ENCODE data around the gene CISD1. TPM values are rescaled to one million over a fixed set of nuclear protein-coding genes. Genes with fewer than 3 reads are reported as not detected.

CISD1 gene
- total RNA-seq, 4 donors from 2014 or later: 14.6 to 21.8 (median 18.1) TPM

- ATAC-seq (ENCODE audit: low FRiP score) (peak; percentile 88), DNase-seq (ENCODE audit: low spot score) (no peak)
- TF ChIP-seq, protein P1, sequence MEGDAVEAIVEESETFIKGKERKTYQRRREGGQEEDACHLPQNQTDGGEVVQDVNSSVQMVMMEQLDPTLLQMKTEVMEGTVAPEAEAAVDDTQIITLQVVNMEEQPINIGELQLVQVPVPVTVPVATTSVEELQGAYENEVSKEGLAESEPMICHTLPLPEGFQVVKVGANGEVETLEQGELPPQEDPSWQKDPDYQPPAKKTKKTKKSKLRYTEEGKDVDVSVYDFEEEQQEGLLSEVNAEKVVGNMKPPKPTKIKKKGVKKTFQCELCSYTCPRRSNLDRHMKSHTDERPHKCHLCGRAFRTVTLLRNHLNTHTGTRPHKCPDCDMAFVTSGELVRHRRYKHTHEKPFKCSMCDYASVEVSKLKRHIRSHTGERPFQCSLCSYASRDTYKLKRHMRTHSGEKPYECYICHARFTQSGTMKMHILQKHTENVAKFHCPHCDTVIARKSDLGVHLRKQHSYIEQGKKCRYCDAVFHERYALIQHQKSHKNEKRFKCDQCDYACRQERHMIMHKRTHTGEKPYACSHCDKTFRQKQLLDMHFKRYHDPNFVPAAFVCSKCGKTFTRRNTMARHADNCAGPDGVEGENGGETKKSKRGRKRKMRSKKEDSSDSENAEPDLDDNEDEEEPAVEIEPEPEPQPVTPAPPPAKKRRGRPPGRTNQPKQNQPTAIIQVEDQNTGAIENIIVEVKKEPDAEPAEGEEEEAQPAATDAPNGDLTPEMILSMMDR (IDR thresholded peaks at IDR 0.05): no peak
These were observed 58.0 kb downstream of the CISD1 start for GRCh38 chr10:58326967-58327381.

DNA sequence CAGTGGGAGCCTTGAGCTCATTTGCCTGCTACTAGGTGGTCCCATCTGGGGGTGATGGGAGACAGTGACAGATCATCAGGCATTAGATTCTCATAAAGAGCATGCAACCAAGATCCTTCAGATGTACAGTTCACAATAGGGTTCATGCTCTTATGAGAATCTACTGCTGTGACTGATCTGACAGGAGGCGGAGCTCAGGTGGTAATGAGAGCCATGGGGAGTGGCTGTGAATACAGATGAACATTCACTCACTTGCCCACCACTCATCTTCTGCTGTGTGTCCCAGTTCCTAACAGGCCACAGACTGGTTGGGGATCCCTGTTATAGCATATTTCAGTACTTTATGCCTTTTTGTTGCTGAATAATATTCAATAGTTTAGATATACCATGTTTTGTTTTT lies 59.3 kb downstream of the CISD1 start:
- no peak for DNase-seq (ENCODE audit: low spot score)
- TF ChIP-seq, protein P1 (IDR thresholded peaks at IDR 0.05): no peak
- ATAC-seq (ENCODE audit: low FRiP score): no peak

DNA sequence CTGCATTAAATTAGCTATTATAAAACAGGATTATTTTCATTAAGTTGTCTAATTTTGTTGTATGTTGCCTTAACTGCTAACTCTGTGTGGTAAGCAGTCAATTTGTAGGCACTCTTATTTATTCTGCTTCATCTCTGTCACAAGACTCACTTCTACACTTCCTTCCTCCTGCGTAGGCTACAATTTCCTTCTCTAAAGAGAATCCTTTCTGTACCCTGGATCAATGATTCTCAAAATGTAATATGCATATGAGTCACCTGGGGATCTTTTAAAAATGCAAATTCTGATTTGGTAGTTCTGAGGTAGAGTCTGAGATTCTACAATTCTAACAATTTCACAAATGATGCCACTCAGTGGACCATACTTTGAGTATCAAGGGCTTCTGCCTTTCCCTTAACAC lies 61.5 kb downstream of the CISD1 start:
- TF ChIP-seq, protein P1 (IDR thresholded peaks at IDR 0.05): no peak
- DNase-seq (ENCODE audit: low spot score): no peak
- no peak for ATAC-seq (ENCODE audit: low FRiP score)

GRCh38 chr10:58331646-58332045 lies 62.7 kb downstream of the CISD1 start:
- DNase-seq (ENCODE audit: low spot score): no peak
- no peak for ATAC-seq (ENCODE audit: low FRiP score)
- TF ChIP-seq, protein P1 (IDR thresholded peaks at IDR 0.05): no peak

- ATAC-seq (ENCODE audit: low FRiP score) (peak; percentile 93), DNase-seq (ENCODE audit: low spot score) (peak; percentile 55)
- TF ChIP-seq, protein P1 (IDR thresholded peaks at IDR 0.05): no peak
These were observed 65.9 kb downstream of the CISD1 start, which contains the start of gene UBE2D1 for GRCh38 chr10:58334817-58335305. UBE2D1 (plus strand) TSS chr10:58335006; CDS start chr10:58335202, 196 bp downstream.

GRCh38 chr10:58335306-58336005 lies 66.5 kb downstream of the CISD1 start:
- no peak for DNase-seq (ENCODE audit: low spot score)
- TF ChIP-seq, protein P1 (IDR thresholded peaks at IDR 0.05): no peak
- peak; percentile 75 for ATAC-seq (ENCODE audit: low FRiP score)

GRCh38 chr10:58336242-58336641 lies 67.3 kb downstream of the CISD1 start:
- no peak for ATAC-seq (ENCODE audit: low FRiP score)
- TF ChIP-seq, protein P1 (IDR thresholded peaks at IDR 0.05): no peak
- DNase-seq (ENCODE audit: low spot score): no peak
